ENCODE measurements around the gene POMT1. TPM values are rescaled to one million over a fixed set of nuclear protein-coding genes. Genes with fewer than 3 reads are reported as not detected.

POMT1 gene
- total RNA-seq, 4 donors from 2014 or later = 18.7 to 23.5 (median 19.7) TPM

DNA sequence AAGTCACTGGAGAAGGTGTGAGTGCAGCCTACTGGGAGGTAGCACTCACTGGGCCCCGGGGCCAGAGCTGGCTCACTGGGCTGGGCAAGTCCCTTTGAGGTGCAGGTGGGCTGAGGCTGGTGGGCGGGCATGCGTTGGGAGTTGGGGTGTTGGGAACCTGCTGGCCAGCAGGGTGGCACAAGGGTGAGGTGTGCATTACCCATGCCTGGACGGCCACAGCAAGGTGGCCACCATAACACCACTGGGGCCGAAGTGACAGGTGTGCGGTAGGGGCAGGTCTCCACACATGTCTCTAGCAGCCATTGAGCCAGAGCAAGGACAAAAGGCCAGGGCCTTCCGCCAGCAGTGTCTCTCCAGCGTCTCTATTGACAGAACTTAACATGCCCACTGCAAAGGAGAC, 65.2 kb downstream of the POMT1 start:
- DNase-seq (ENCODE audit: low spot score) = no peak
- ATAC-seq (ENCODE audit: low FRiP score) = no peak
- TF ChIP-seq, protein P1, sequence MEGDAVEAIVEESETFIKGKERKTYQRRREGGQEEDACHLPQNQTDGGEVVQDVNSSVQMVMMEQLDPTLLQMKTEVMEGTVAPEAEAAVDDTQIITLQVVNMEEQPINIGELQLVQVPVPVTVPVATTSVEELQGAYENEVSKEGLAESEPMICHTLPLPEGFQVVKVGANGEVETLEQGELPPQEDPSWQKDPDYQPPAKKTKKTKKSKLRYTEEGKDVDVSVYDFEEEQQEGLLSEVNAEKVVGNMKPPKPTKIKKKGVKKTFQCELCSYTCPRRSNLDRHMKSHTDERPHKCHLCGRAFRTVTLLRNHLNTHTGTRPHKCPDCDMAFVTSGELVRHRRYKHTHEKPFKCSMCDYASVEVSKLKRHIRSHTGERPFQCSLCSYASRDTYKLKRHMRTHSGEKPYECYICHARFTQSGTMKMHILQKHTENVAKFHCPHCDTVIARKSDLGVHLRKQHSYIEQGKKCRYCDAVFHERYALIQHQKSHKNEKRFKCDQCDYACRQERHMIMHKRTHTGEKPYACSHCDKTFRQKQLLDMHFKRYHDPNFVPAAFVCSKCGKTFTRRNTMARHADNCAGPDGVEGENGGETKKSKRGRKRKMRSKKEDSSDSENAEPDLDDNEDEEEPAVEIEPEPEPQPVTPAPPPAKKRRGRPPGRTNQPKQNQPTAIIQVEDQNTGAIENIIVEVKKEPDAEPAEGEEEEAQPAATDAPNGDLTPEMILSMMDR (IDR thresholded peaks at IDR 0.05) = no peak

Small RNA genes within 50 kb of the gene (small RNA-seq; reads per million reads assigned to genes)
- gene SNORD62A = not detected
- not detected for gene SNORD62B

Other genes with a start within 250 kb of the POMT1 start
- 1 to 10 TPM; 1.9 to 9.9 (median 5.5) TPM for gene FAM78A, start 226.4 kb upstream of the POMT1 start, total RNA-seq
- 10 to 100 TPM in 1 of 4 donors, 1 to 10 TPM in 3; 3.8 to 14.0 (median 6.5) TPM for gene PLPP7, start 213.2 kb upstream of the POMT1 start, total RNA-seq
- gene PRRC2B, start 108.8 kb upstream of the POMT1 start, total RNA-seq = 100 to 1,000 TPM in 2 of 4 donors, 10 to 100 TPM in 2; 80.7 to 126 (median 100) TPM
- gene UCK1, start 28.3 kb downstream of the POMT1 start, total RNA-seq = 10 to 100 TPM; 25.0 to 38.5 (median 32.7) TPM
- not detected for gene PRRT1B, start 42.6 kb downstream of the POMT1 start, total RNA-seq
- 10 to 100 TPM; 37.5 to 89.0 (median 62.8) TPM for gene RAPGEF1, start 237.2 kb downstream of the POMT1 start, total RNA-seq

All from omental fat pad (tissue), 4 donors.